Left kidney (tissue), 2 donors: ENCODE data around the gene THADA. TPM values are rescaled to one million over a fixed set of nuclear protein-coding genes. Genes with fewer than 3 reads are reported as not detected.
"Not testable (repeated sequence)": the region's sequence is repeated elsewhere in the genome, so short reads cannot be mapped to it uniquely, and the experiment has no call there.

Experiments
- DNase-seq: peaks from one replicate; pipeline ENCODE4 v3.0.0-alpha.2; 2013
- polyA plus RNA-seq: library from polyadenylated mRNA; unstranded; fragments of 120-200 nt; gene quantifications from one replicate; pipeline ENCODE4 v1.2.1, GENCODE V29; 2013; ENCODE audit not compliant: insufficient read length

THADA gene
- polyA plus RNA-seq, 1 donor = 41.7 TPM

- DNase-seq = peak; percentile 50
Measured at GRCh38 chr2:43542285-43542933, 53.4 kb downstream of the THADA start.

GRCh38 chr2:43541165-43541564, 54.7 kb downstream of the THADA start:
- no peak for DNase-seq

GRCh38 chr2:43540021-43540779, 55.6 kb downstream of the THADA start:
- DNase-seq = peak; percentile 42

- DNase-seq = no peak
Measured at GRCh38 chr2:43539436-43539835, 56.4 kb downstream of the THADA start.

- DNase-seq = no peak
Measured at GRCh38 chr2:43538034-43538670, 57.7 kb downstream of the THADA start.

- no peak for DNase-seq
Measured at GRCh38 chr2:43537137-43537536, 58.7 kb downstream of the THADA start.

GRCh38 chr2:43534569-43534968, 61.3 kb downstream of the THADA start:
- DNase-seq = no peak

GRCh38 chr2:43532572-43532971, 63.3 kb downstream of the THADA start:
- DNase-seq = not testable (repeated sequence)

- no peak for DNase-seq
Measured at GRCh38 chr2:43531251-43531650, 64.6 kb downstream of the THADA start.

- DNase-seq = no peak
Measured at GRCh38 chr2:43526994-43527393, 68.8 kb downstream of the THADA start.

GRCh38 chr2:43525506-43525905, 70.3 kb downstream of the THADA start:
- no peak for DNase-seq

GRCh38 chr2:43524177-43524965, 71.5 kb downstream of the THADA start:
- no peak for DNase-seq

GRCh38 chr2:43522177-43522576, 73.7 kb downstream of the THADA start:
- DNase-seq = no peak

GRCh38 chr2:43521568-43521967, 74.3 kb downstream of the THADA start:
- DNase-seq = no peak

- no peak for DNase-seq
Measured at GRCh38 chr2:43520919-43521318, 74.9 kb downstream of the THADA start.

- no peak for DNase-seq
Measured at GRCh38 chr2:43519643-43520221, 76.1 kb downstream of the THADA start.

GRCh38 chr2:43518718-43519117, 77.1 kb downstream of the THADA start:
- no peak for DNase-seq

- no peak for DNase-seq
Measured at GRCh38 chr2:43518181-43518580, 77.7 kb downstream of the THADA start.

GRCh38 chr2:43515807-43516497, 79.9 kb downstream of the THADA start:
- DNase-seq = no peak

GRCh38 chr2:43515248-43515647, 80.6 kb downstream of the THADA start:
- DNase-seq = no peak

- no peak for DNase-seq
Measured at GRCh38 chr2:43513796-43514195, 82.0 kb downstream of the THADA start.
